K562 (cell line): Measurements from ENCODE around the gene SLC36A1. TPM values are rescaled to one million over a fixed set of nuclear protein-coding genes. Genes with fewer than 3 reads are reported as not detected.

Experiments used
- BDP1 ChIP-seq: IDR thresholded peaks from 3 replicates; pipeline ENCODE4 v1.6.1; 2011; ENCODE audit not compliant: insufficient read length, insufficient read depth
- ELK1 ChIP-seq: sonication (generic); formaldehyde crosslinking; IDR thresholded peaks from 2 replicates; pipeline ENCODE4 v1.8.1; 2022; ENCODE audit warnings: missing genetic modification reagents
- FOSL1 ChIP-seq: fragments of 200-800 bp; sonication (Bioruptor generic); conservative IDR thresholded peaks from 2 replicates; pipeline ENCODE4 v1.6.1; 2016; ENCODE audit warnings: missing genetic modification characterization, missing compliant biosample characterization
- MTA3 ChIP-seq: fragments of 450-650 bp; formaldehyde crosslinking; IDR thresholded peaks from 2 replicates; pipeline ENCODE4 v1.6.1; 2017; ENCODE audit warnings: mild to moderate bottlenecking, borderline replicate concordance
- NBN ChIP-seq: fragments of 450-650 bp; IDR thresholded peaks from 2 replicates; pipeline ENCODE4 v1.6.1; 2016; ENCODE audit warnings: low read depth, mild to moderate bottlenecking
- POLR2H ChIP-seq: IDR thresholded peaks from 2 replicates; pipeline ENCODE4 v1.6.1; 2016; ENCODE audit warnings: missing genetic modification characterization, low read depth, mild to moderate bottlenecking, control low read depth, missing compliant biosample characterization, moderate library complexity
- SRSF7 ChIP-seq: fragments of 200-400 bp; formaldehyde crosslinking; optimal IDR thresholded peaks from 2 replicates; pipeline ENCODE3; 2017; ENCODE audit warnings: mild to moderate bottlenecking, low read depth, low read length
- TGIF2 ChIP-seq: sonication (generic); formaldehyde crosslinking; IDR thresholded peaks from 2 replicates; pipeline ENCODE4 v1.8.1; 2022; ENCODE audit warnings: mild to moderate bottlenecking, missing genetic modification reagents, moderate library complexity
- ZBTB43 ChIP-seq: sonication (generic); formaldehyde crosslinking; IDR thresholded peaks from 2 replicates; pipeline ENCODE4 v1.8.0; 2023; ENCODE audit warnings: mild to moderate bottlenecking, missing genetic modification reagents
- ZNF655 ChIP-seq: fragments of 250-450 bp; sonication (Bioruptor Pico); IDR thresholded peaks from 2 replicates; pipeline ENCODE4 v1.5.0; 2021
- polyA plus RNA-seq, 8 experiments: library from polyadenylated mRNA; depleted of rRNA in 4 of 8; stranded (reverse) in 5 of 8; unstranded in 3 of 8; fragments of >200 nt; fragmentation: Nextera tagmentation in 2 of 8; fragmentation: Illumina TruSeq in 1 of 8; extraction: Ambion mirVana in 2 of 8; extraction: Trizol in 1 of 8; gene quantifications; 2 replicates each; pipeline versions ENCODE4 v1.2.1 to v1.2.3, GENCODE V29; 2011 to 2014; ENCODE audit warnings: inconsistent platforms in 1 of 8, missing spikeins in 1 of 8
- total RNA-seq, 7 experiments: library from RNA; depleted of rRNA in 6 of 7; stranded (reverse); fragments of >200 nt in 6 of 7; fragmentation: Illumina TruSeq in 2 of 7; extraction: Trizol in 2 of 7; gene quantifications; 2 replicates each; pipeline versions ENCODE4 v1.2.1 to v1.2.3, GENCODE V29; 2011 to 2021; ENCODE audit warnings: low replicate concordance in 1 of 7
- TF ChIP-seq, protein P1 (sequence below): fragments of 450-650 bp; IDR thresholded peaks from 2 replicates; pipeline ENCODE4 v1.6.1; 2018; ENCODE audit warnings: mild to moderate bottlenecking, low read depth; ENCODE audit not compliant: partially characterized antibody

The SLC36A1 gene
- total and polyA plus RNA-seq, 9 of the 15 experiments (the other 6 are each of a cell fraction or from before 2014, with no cell fraction given) = 1.6 to 8.4 (median 4.6) TPM

GRCh38 chr5:151447174-151448037, at the start of gene SLC36A1 (continued):
- TF ChIP-seq ZBTB43 (no peak), TGIF2 (CRISPR knock-in tag) (peak; percentile 54; the same call in 1 of the 2 replicates), POLR2H (tag) (no peak), NBN (0 out of 2 replicates have a peak, but pooled peaks have one; percentile 38), ELK1 (CRISPR knock-in tag) (no peak), FOSL1 (tag) (peak; percentile 31), MTA3 (peak; percentile 69; the same call in 1 of the 2 replicates), SRSF7 (no peak), BDP1 (no peak), ZNF655 (no peak)
- TF ChIP-seq, protein P1, sequence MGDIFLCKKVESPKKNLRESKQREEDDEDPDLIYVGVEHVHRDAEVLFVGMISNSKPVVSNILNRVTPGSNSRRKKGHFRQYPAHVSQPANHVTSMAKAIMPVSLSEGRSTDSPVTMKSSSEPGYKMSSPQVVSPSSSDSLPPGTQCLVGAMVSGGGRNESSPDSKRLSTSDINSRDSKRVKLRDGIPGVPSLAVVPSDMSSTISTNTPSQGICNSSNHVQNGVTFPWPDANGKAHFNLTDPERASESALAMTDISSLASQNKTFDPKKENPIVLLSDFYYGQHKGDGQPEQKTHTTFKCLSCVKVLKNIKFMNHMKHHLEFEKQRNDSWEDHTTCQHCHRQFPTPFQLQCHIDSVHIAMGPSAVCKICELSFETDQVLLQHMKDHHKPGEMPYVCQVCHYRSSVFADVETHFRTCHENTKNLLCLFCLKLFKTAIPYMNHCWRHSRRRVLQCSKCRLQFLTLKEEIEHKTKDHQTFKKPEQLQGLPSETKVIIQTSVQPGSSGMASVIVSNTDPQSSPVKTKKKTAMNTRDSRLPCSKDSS = no peak
